GM18517 (cell line): ENCODE measurements around the gene MAPK8.
A peak's percentile ranks its signal among the peaks of the same experiment; 100 is the strongest.
"Not testable (repeated sequence)": the region's sequence is repeated elsewhere in the genome, so short reads cannot be mapped to it uniquely, and the experiment has no call there.

Experiments used
- ATAC-seq: cut with Tn5 transposase; IDR thresholded peaks from one replicate; pipeline ENCODE4 v1.9.1; 2021; ENCODE audit warnings: mild to moderate bottlenecking, moderate library complexity; ENCODE audit not compliant: unreplicated experiment

The MAPK8 gene

GRCh38 chr10:48306265-48306869 lies at the start of gene MAPK8:
Gene MAPK8, plus strand, starts transcription at chr10:48306677. Its CDS starts 94,984 bp downstream, at chr10:48401661.
- ATAC-seq, result peak; percentile 82

GRCh38 chr10:48257407-48257961 lies 49.0 kb upstream of the MAPK8 start:
- ATAC-seq, result no peak

GRCh38 chr10:48258105-48258504 lies 48.4 kb upstream of the MAPK8 start:
- no peak for ATAC-seq

GRCh38 chr10:48266528-48266927 lies 39.9 kb upstream of the MAPK8 start:
- ATAC-seq, result no peak

GRCh38 chr10:48271047-48271730 lies 35.3 kb upstream of the MAPK8 start:
- ATAC-seq, result no peak

GRCh38 chr10:48272682-48273081 lies 33.8 kb upstream of the MAPK8 start:
- peak; percentile 51 for ATAC-seq

- no peak for ATAC-seq
Observed at GRCh38 chr10:48273741-48274140, 32.7 kb upstream of the MAPK8 start.

GRCh38 chr10:48274636-48275035 lies 31.8 kb upstream of the MAPK8 start, which contains the start of gene FRMPD2:
Gene FRMPD2, minus strand, starts transcription at chr10:48274696. Its CDS starts 129 bp downstream, at chr10:48274567.
- ATAC-seq, result no peak

- ATAC-seq, result no peak
Observed at GRCh38 chr10:48277093-48277492, 29.4 kb upstream of the MAPK8 start.

GRCh38 chr10:48279081-48279751 lies 27.3 kb upstream of the MAPK8 start:
- ATAC-seq, result peak; percentile 88

GRCh38 chr10:48281697-48282096 lies 24.8 kb upstream of the MAPK8 start:
- ATAC-seq, result not testable (repeated sequence)

- peak; percentile 74 for ATAC-seq
Observed at GRCh38 chr10:48282829-48283228, 23.6 kb upstream of the MAPK8 start.

- no peak for ATAC-seq
Observed at GRCh38 chr10:48284002-48284546, 22.4 kb upstream of the MAPK8 start.

GRCh38 chr10:48284811-48285210 lies 21.7 kb upstream of the MAPK8 start:
- ATAC-seq, result no peak

GRCh38 chr10:48285710-48286109 lies 20.8 kb upstream of the MAPK8 start:
- no peak for ATAC-seq

GRCh38 chr10:48286356-48286755 lies 20.1 kb upstream of the MAPK8 start:
- no peak for ATAC-seq

- ATAC-seq, result peak; percentile 49
Observed at GRCh38 chr10:48287417-48288391, 18.8 kb upstream of the MAPK8 start.

- ATAC-seq, result no peak
Observed at GRCh38 chr10:48288661-48289060, 17.8 kb upstream of the MAPK8 start.

GRCh38 chr10:48289501-48290238 lies 16.8 kb upstream of the MAPK8 start:
- ATAC-seq, result no peak
